GM19193 (cell line): ENCODE measurements around the gene TNRC6B.

ENCODE experiments used
- POLR2A ChIP-seq: IDR thresholded peaks from 4 replicates; pipeline ENCODE4 v1.6.1; 2011; ENCODE audit not compliant: insufficient read depth, insufficient read length; ENCODE audit errors: extremely low read depth

TNRC6B gene

GRCh38 chr22:40314041-40314440 lies 136.3 kb downstream of the TNRC6B start:
- no peak for TF ChIP-seq POLR2A

DNA sequence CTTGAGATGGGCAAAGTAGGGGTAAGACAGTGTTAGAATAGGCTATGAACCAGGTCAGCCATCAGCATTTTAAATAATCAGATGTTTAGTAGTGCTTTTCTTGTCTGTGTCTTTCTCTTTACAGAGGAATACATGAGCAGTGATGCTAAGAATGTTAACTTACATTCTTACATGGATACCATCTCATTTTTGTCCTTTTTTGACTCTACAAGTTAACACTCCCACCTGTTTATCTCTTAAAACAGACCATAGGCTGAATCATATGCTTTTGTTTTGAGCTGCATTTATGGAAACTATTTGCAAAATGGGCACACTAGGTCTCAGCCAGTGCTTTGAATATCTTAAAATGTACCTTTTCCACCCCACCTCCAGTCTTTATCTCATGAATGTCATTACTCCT lies 143.0 kb downstream of the TNRC6B start:
- TF ChIP-seq POLR2A, result no peak

GRCh38 chr22:40322021-40322420 lies 144.3 kb downstream of the TNRC6B start:
- TF ChIP-seq POLR2A, result no peak

DNA sequence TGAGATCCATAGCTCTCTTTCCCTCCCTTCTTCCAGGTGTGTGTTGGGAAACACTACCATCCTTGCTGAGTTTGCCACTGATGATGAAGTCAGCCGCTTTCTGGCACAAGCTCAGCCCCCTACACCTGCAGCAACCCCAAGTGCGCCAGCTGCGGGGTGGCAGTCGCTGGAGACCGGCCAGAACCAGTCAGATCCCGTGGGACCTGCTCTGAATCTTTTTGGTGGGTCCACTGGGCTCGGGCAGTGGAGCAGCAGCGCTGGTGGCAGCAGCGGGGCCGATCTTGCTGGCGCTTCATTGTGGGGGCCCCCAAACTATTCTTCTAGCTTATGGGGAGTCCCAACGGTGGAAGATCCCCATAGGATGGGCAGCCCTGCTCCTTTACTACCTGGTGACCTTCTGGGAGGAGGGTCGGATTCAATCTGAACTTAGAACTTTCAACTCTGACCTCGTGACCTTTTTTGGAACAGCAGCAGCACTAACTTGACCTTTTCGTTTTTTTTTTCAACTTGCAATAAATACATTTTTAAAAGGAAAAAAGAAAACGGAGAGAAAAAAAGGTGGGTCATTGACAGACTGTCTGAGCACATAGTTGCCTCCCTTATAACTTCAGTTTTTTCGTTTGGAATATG lies 145.2 kb downstream of the TNRC6B start:
- TF ChIP-seq POLR2A, result no peak

DNA sequence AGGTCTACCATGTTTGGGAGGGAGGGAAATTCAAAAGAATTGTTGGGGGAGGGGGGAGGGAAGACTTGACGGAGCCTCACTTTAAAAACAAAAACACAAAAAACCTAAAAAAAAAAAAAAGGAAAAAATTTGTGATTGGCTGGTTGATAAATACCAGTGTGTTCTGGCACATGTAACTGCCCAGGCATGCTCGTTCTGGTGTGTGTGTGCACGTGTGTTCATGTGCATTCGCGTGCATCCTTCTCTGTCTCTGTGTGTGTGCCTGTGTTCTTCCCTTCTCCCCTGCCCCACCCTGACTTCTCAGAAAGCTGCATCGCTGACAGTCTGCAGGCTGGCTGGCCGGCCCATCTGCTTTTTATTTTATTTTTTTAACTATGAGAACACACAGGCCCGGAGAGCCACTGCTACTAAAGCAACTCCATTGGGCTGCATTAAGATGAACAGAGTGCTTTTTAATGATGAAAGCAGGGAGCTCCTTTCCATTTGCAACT lies 146.0 kb downstream of the TNRC6B start:
- no peak for TF ChIP-seq POLR2A

- no peak for TF ChIP-seq POLR2A
Measured at GRCh38 chr22:40324468-40325305, 147.0 kb downstream of the TNRC6B start.

GRCh38 chr22:40325315-40325714 lies 147.6 kb downstream of the TNRC6B start:
- no peak for TF ChIP-seq POLR2A

DNA sequence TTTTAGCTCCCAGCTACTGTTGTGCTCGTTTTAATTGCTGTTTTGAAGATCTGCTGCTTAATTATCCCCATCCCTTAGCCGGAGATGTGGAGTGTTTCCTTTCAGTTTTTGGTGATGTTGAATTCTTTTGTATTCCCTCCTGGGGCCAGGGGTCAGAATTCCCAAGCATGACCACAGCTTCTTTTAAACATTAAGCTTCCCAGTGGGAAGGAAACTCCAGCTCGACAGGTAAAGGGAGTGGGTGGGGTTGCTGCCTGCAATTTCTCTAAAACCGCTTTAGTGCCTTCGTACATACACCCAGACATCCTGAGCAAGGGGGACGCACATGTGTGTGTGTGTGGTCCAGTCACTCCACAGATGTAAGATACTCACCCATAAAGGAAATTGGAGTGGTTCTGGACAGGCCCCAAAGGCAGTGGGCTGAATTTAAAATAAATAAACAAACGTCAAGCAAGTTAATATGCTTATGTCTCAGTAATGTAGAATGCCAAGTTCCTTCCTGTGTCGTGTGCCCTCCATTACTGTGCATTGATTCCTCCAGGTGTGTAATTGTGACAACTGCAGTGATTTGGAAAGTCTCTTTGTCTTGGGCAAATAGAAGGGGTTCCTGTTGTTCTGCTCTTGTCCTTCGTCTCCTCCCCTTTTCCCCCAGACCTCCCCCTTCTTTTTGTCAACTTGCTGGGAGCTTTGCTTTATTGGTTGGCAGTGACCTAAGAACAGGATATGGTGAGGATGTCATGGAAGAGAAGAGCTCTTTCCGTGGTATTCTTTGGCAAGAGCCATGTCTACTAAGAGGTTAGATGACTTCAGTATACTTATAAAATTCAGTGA lies 149.4 kb downstream of the TNRC6B start:
- no peak for TF ChIP-seq POLR2A

GRCh38 chr22:40328546-40329456 lies 151.1 kb downstream of the TNRC6B start:
- no peak for TF ChIP-seq POLR2A

GRCh38 chr22:40329466-40329865 lies 151.7 kb downstream of the TNRC6B start:
- no peak for TF ChIP-seq POLR2A

GRCh38 chr22:40330086-40330485 lies 152.4 kb downstream of the TNRC6B start:
- no peak for TF ChIP-seq POLR2A

DNA sequence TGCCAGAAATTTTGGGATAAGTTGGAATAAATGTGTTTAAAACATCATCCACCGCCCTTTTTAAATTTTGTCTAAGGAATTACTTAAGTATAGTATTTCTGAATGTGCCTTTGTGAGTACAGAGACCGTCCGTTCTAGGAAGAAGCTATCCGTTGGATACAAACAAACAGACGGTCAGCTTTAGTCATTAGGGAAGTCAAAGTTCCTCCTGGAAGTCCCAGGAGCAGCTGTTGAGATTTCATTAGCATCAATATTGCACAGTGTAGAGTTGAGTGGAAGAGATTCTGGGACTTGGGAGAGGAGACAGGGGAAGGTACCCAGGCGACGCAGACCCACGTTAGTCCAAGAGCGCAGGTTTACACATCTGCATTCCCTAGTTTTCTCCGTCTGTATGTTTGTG lies 152.9 kb downstream of the TNRC6B start:
- TF ChIP-seq POLR2A, result no peak

DNA sequence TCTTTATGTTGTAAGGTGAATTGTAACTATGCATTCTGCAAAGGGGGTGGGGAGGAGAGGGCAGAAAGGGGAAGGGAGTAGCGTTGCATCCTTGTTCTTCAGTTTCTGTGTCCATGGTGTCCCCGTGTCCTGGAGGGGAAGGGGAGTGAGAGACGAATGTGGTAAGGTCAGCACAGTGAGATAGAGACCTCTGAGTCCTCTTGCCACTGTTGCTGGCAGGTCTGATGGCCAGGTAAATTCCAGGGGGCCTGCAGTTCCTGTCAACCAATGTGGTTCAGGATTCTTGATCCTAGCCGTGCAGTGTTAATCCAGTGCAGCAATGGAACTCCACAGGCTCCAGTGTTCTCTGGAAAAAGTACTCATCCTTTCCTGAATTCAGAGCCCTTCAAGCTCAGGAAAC lies 154.0 kb downstream of the TNRC6B start:
- no peak for TF ChIP-seq POLR2A

DNA sequence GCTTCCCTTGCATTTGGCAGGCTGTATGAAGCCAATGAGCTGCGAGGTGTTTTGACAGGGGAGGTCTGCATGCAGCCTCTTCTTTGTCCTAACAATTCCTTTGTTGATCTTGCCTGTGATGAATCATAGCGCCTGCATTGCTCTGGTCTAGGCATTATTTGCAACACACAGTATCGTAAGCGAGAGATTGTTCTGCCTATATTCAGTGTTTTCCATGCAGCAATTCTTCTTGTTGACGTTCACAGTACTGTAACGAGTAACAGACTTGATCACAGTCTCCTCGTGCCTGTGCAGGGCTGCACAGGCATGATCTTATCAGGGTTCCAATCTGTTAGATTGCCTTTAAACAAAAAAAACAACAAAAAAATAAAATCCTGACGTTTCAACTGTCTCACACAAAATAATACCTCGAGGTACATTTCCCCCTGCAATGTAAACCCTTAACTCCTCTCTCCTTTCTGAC lies 154.6 kb downstream of the TNRC6B start:
- TF ChIP-seq POLR2A, result no peak

DNA sequence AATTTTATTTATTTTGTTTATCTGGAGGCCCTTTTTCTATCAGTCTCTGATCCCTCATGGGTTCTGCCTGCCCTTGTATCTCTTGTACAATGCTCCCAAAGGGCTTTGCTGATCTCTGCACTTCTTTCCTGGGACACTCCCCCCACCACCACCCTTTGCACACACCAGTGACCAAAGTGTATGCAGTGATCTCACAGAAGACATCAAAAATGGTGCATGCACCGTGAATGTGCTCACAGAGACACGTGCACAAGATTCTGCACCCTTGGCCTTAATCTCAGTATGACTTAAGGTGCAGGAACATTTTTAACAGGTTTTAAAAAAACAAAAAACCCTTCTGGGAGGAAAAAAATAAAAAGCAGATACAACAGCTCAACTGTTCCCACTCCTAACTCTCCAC lies 156.3 kb downstream of the TNRC6B start:
- TF ChIP-seq POLR2A, result no peak

DNA sequence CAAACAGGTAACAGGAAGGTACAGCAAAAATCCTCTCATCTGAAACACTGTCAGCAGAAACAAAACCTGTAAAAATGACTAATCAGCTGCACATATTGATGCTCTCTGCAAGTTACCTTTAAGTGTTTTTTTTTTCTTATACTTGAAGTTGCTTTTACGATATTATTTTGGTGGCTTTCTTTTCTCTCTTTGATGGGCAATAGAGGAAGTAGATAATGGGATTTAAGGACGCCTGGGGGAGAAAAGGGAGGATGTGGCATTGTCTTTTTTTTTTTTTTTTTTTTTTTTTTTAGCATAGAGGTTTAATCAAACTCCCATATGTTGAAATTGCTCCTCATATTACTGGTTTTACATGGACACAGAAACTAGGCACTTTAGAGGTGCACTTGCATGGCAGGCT lies 157.2 kb downstream of the TNRC6B start:
- no peak for TF ChIP-seq POLR2A
